NCI-H1694 treated with DMSO at 0.1 percent for 48 hours (cell line): ENCODE results near the gene FARS2.
"Not testable (repeated sequence)": the region's sequence is repeated elsewhere in the genome, so short reads cannot be mapped to it uniquely, and the experiment has no call there.

ENCODE experiments used
- DNase-seq: peaks from one replicate; lab custom pipeline; 2025; lab: John Stamatoyannopoulos, UW

Gene FARS2

GRCh38 chr6:5667737-5668136 is 406.4 kb downstream of the FARS2 start:
- DNase-seq, result no peak

- no peak for DNase-seq
Measured at GRCh38 chr6:5670381-5670780, 409.1 kb downstream of the FARS2 start.

- no peak for DNase-seq
Measured at GRCh38 chr6:5670811-5671561, 409.7 kb downstream of the FARS2 start.

GRCh38 chr6:5671601-5672559 is 410.6 kb downstream of the FARS2 start:
- DNase-seq, result no peak

- no peak for DNase-seq
Measured at GRCh38 chr6:5672581-5673011, 411.3 kb downstream of the FARS2 start.

GRCh38 chr6:5673019-5673790 is 411.9 kb downstream of the FARS2 start:
- no peak for DNase-seq

- DNase-seq, result no peak
Measured at GRCh38 chr6:5674141-5674540, 412.8 kb downstream of the FARS2 start.

- DNase-seq, result no peak
Measured at GRCh38 chr6:5674721-5675120, 413.4 kb downstream of the FARS2 start.

GRCh38 chr6:5676701-5677100 is 415.4 kb downstream of the FARS2 start:
- DNase-seq, result no peak

- no peak for DNase-seq
Measured at GRCh38 chr6:5677219-5678000, 416.1 kb downstream of the FARS2 start.

- no peak for DNase-seq
Measured at GRCh38 chr6:5679270-5679669, 418.0 kb downstream of the FARS2 start.

- DNase-seq, result no peak
Measured at GRCh38 chr6:5679691-5680090, 418.4 kb downstream of the FARS2 start.

- DNase-seq, result no peak
Measured at GRCh38 chr6:5680095-5680494, 418.8 kb downstream of the FARS2 start.

GRCh38 chr6:5681480-5681879 is 420.2 kb downstream of the FARS2 start:
- no peak for DNase-seq

- DNase-seq, result no peak
Measured at GRCh38 chr6:5682530-5682929, 421.2 kb downstream of the FARS2 start.

- not testable (repeated sequence) for DNase-seq
Measured at GRCh38 chr6:5683747-5684146, 422.4 kb downstream of the FARS2 start.

- no peak for DNase-seq
Measured at GRCh38 chr6:5684320-5685053, 423.2 kb downstream of the FARS2 start.

- no peak for DNase-seq
Measured at GRCh38 chr6:5693225-5694145, 432.2 kb downstream of the FARS2 start.
